MCF 10A (cell line): ENCODE results near the gene SNAI3. TPM values are rescaled to one million over a fixed set of nuclear protein-coding genes. Genes with fewer than 3 reads are reported as not detected.

Source experiments
- BruUV-seq: library from RNA; stranded (reverse); fragments of 400-500 nt; replicated peaks from 2 replicates; lab custom pipeline; 2021; lab: Mats Ljungman, UMichigan
- CTCF ChIA-PET: fragments of 300-600 bp; sonication (Branson Sonifier 250); formaldehyde crosslinking; extraction: SDS; loops from one replicate; lab custom pipeline; 2021; ENCODE audit warnings: antibody characterized with exemption, inconsistent platforms; lab: Yijun Ruan, JAX
- POLR2A ChIA-PET: fragments of 300-600, 350-650 bp; sonication (Branson Sonifier 250); formaldehyde crosslinking; extraction: SDS; loops from one replicate; lab custom pipeline; 2020; ENCODE audit warnings: antibody characterized with exemption, inconsistent platforms; lab: Yijun Ruan, JAX
- DNase-seq: peaks from one replicate; pipeline ENCODE4 v3.0.0-alpha.2; 2018; ENCODE audit not compliant: unreplicated experiment
- H3K27ac Mint-ChIP-seq: one replicate; pipeline ENCODE4 v1.8.0; 2022; ENCODE audit warnings: mild to moderate bottlenecking, low read depth, mixed read lengths; ENCODE audit not compliant: unreplicated experiment
- H3K27me3 Mint-ChIP-seq: one replicate; pipeline ENCODE4 v1.8.0; 2022; ENCODE audit warnings: mixed read lengths; ENCODE audit not compliant: insufficient read depth, unreplicated experiment
- H3K36me3 Mint-ChIP-seq: one replicate; pipeline ENCODE4 v1.8.0; 2022; ENCODE audit warnings: mild to moderate bottlenecking, moderate library complexity, mixed read lengths; ENCODE audit not compliant: insufficient read depth, unreplicated experiment
- H3K4me1 Mint-ChIP-seq: one replicate; pipeline ENCODE4 v1.8.0; 2022; ENCODE audit warnings: mixed read lengths; ENCODE audit not compliant: insufficient read depth, unreplicated experiment
- H3K4me3 Mint-ChIP-seq: one replicate; pipeline ENCODE4 v1.8.0; 2022; ENCODE audit warnings: mild to moderate bottlenecking, moderate library complexity, mixed read lengths; ENCODE audit not compliant: unreplicated experiment
- H3K9me3 Mint-ChIP-seq: one replicate; pipeline ENCODE4 v1.8.0; 2022; ENCODE audit warnings: mixed read lengths; ENCODE audit not compliant: unreplicated experiment
- intact Hi-C: fragments of 100-400 bp; cut with micrococcal nuclease; formaldehyde crosslinking; loops from 2 replicates; pipeline ENCODE4 v1.14.1; 2022
- total RNA-seq: library from RNA; stranded (reverse); gene quantifications from 2 replicates; pipeline ENCODE4 v1.2.3, GENCODE V29; 2022
- TF ChIP-seq, protein P1 (sequence below): fragments of 200-600 bp; IDR thresholded peaks from one replicate; pipeline ENCODE4 v1.8.0; 2022; ENCODE audit warnings: antibody characterized with exemption, mild to moderate bottlenecking; ENCODE audit not compliant: unreplicated experiment

SNAI3 gene
- total RNA-seq, 1 experiment from 2014 or later, result not detected

- ChIA-PET CTCF (interaction anchor here (0.6 kb wide), 3 partner anchors 23 to 128 kb away, joined by 4 to 6 read pairs (median 4); no protein-coding TSS in a partner anchor), POLR2A (no interaction called here)
- H3K27me3 Mint-ChIP-seq, result no peaks in the 10 kb centered on the region
- no peaks in the 10 kb centered on the region for H3K4me1 Mint-ChIP-seq
- DNase-seq, result no peak
- no peak overlapping the region for H3K4me3 Mint-ChIP-seq
- TF ChIP-seq, protein P1, sequence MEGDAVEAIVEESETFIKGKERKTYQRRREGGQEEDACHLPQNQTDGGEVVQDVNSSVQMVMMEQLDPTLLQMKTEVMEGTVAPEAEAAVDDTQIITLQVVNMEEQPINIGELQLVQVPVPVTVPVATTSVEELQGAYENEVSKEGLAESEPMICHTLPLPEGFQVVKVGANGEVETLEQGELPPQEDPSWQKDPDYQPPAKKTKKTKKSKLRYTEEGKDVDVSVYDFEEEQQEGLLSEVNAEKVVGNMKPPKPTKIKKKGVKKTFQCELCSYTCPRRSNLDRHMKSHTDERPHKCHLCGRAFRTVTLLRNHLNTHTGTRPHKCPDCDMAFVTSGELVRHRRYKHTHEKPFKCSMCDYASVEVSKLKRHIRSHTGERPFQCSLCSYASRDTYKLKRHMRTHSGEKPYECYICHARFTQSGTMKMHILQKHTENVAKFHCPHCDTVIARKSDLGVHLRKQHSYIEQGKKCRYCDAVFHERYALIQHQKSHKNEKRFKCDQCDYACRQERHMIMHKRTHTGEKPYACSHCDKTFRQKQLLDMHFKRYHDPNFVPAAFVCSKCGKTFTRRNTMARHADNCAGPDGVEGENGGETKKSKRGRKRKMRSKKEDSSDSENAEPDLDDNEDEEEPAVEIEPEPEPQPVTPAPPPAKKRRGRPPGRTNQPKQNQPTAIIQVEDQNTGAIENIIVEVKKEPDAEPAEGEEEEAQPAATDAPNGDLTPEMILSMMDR, result no peak
- intact Hi-C loops, result no loop called here
- no peak overlapping the region for H3K27ac Mint-ChIP-seq
- H3K36me3 Mint-ChIP-seq, result peaks cover 12% of the 10 kb centered on the region
- no peaks in the 10 kb centered on the region for H3K9me3 Mint-ChIP-seq
- no TSS peak for BruUV-seq
Observed at GRCh38 chr16:88655733-88656281, 30.5 kb downstream of the SNAI3 start.

DNA sequence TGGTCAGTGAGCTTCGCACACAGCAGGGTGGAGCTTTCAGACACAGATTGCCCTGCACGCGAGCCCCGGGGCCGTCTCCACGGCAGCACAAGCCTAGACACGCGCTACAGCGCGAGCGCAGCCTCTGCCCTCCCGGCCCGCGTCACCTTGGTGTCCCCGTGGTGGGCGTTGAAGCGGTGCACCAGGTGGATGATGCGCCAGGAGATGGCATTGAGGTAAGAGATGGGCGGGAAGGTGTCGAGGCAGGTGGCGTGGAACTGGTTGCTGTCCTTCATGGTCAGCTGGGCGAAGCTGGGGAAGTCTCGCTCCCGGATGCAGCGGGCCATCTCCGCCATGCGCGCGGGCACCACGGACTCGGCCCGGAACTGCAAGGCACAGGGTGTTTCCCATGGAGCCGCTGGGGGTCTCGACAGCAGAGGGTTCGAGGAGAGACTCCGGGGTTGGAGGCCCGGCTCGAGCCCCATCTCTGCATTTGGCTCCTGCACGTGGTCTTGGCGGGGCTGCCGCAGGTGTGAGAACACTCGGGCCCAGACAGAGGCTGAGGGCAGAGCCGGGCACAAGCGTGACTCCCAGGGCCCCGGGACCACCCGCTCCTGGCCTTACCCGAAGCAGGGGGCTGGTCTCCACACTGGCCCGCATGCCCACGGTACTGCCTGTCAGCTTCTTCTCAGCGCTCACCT lies 31.1 kb downstream of the SNAI3 start:
- intact Hi-C loops, result no loop called here
- no TSS peak for BruUV-seq
- ChIA-PET CTCF (no interaction called here), POLR2A (no interaction called here)
- Mint-ChIP-seq H3K27ac (no peak overlapping the region), H3K36me3 (peaks cover 12% of the 10 kb centered on the region), H3K27me3 (no peaks in the 10 kb centered on the region), H3K9me3 (no peaks in the 10 kb centered on the region), H3K4me3 (no peak overlapping the region), H3K4me1 (no peaks in the 10 kb centered on the region)
- TF ChIP-seq, protein P1, result no peak
- no peak for DNase-seq

- Mint-ChIP-seq H3K36me3 (peaks cover 12% of the 10 kb centered on the region), H3K4me1 (no peaks in the 10 kb centered on the region), H3K27me3 (no peaks in the 10 kb centered on the region), H3K27ac (no peak overlapping the region), H3K4me3 (no peak overlapping the region), H3K9me3 (no peaks in the 10 kb centered on the region)
- CTCF ChIA-PET, result no interaction called here
- TF ChIP-seq, protein P1, result no peak
- intact Hi-C loops, result no loop called here
- DNase-seq, result no peak
- POLR2A ChIA-PET, result no interaction called here
- no TSS peak for BruUV-seq
Observed at GRCh38 chr16:88654363-88655052, 31.8 kb downstream of the SNAI3 start.

GRCh38 chr16:88653596-88654362 lies 32.5 kb downstream of the SNAI3 start:
- POLR2A ChIA-PET, result no interaction called here

More at GRCh38 chr16:88653596-88654362, 32.5 kb downstream of the SNAI3 start:
- Mint-ChIP-seq H3K27me3 (no peaks in the 10 kb centered on the region), H3K4me3 (no peak overlapping the region), H3K27ac (no peak overlapping the region), H3K9me3 (no peaks in the 10 kb centered on the region), H3K36me3 (peaks cover 12% of the 10 kb centered on the region), H3K4me1 (no peaks in the 10 kb centered on the region)
- TF ChIP-seq, protein P1, result no peak
- no peak for DNase-seq
- BruUV-seq, result no TSS peak
- intact Hi-C loops, result no loop called here
- CTCF ChIA-PET, result no interaction called here
